SKM-1 treated with dmso at 0.1 percent for 144 hours (cell line): ENCODE data around the gene MZB1.
A peak's percentile ranks its signal among the peaks of the same experiment; 100 is the strongest.
"Not testable (repeated sequence)": the region's sequence is repeated elsewhere in the genome, so short reads cannot be mapped to it uniquely, and the experiment has no call there.

Source experiments
- DNase-seq: peaks from one replicate; lab custom pipeline; 2025; ENCODE audit not compliant: unreplicated experiment; lab: John Stamatoyannopoulos, UW

The MZB1 gene

DNA sequence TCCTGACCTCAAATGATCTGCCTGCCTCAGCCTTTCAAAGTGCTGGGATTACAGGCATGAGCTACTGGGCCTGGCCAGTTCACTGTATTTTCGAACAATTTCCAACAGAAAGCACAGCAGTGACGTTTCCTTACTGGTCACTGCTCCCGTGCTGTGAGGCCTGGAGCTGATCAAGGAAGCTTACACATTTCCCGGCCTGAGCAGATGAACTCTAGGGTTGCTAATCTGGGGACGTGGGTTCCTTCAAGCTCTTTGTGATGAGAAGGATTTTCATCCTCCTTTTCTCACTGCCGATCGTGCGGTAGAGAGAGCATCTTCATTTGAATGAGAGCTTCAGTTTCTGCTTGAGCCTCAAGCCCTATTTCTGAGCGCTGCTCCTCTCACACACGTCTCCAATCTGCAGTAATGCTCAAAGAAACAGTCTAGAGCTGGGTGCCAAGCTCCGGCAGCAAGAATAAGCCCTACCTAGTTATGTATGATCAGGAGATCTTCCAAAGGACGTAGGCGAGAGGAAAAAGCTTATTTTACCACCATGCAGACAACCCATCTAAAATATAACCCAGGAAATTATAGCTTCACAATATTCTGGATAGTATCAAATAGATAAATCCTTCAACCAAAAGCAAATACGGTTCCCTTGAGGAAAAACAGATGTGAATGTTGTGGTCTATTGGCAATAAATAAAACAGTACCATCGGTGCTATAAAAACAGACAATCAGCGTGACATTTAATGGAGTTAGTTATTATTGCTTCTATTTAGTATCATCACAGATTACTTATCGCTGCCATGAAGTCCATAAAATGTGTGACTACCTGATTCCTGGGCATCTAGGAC is 21.5 kb upstream of the MZB1 start:
- no peak for DNase-seq

DNA sequence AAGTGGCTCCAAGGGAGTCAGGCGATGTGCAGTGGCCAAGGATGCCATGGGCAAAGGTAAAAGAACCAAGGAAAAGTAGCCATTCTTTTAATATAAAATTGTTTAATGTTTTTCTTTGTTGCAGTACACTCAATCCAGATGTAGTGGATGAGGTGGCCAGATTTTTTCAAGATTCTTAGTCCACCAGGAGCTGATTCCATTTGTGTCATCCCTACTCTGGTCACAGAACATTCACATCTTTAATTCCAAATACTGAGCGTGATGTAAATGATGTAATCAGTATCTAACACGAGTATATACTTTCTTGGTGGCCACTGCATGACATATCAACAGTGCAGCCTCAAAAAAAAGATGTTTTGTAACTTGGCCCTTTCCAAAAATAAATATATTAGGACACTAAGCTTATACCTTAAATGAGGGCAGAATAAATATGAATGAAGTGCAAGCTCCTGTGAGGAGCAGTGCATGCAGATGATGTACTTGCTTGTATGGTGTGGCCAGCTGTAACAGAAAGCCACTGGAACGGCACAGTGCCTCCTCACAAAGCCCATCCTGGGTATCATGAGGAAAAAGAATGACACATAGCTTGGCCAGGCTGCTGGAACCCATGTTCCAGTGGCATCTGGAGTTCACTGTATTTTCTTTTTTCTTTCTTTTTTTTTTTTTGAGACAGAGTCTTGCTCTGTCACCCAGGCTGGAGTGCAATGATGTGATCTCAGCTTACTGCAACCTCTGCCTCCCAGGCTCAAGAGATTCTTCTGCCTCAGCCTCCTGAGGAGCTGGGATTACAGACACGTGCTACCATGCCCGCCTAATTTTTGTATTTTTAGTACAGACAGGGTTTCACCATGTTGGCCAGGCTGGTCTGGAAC is 20.6 kb upstream of the MZB1 start:
- DNase-seq = no peak

DNA sequence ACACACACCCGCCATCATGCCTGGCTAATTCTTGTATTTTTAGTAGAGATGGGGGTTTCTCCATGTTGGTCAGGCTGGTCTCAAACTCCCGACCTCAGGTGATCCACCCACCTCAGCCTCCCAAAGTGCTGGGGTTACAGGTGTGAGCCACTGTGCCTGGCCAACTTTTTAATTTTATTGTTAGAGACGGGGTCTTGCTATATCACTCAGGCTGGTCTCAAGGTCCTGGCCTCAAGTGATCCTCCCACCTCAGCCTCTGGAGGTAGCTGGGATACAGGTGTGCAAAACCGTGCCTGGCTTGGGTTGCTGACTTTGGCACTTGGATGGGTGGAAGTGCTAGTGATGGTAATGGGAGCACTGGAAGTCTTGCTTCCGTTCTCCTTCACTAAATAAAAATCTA is 19.4 kb upstream of the MZB1 start:
- not testable (repeated sequence) for DNase-seq

DNA sequence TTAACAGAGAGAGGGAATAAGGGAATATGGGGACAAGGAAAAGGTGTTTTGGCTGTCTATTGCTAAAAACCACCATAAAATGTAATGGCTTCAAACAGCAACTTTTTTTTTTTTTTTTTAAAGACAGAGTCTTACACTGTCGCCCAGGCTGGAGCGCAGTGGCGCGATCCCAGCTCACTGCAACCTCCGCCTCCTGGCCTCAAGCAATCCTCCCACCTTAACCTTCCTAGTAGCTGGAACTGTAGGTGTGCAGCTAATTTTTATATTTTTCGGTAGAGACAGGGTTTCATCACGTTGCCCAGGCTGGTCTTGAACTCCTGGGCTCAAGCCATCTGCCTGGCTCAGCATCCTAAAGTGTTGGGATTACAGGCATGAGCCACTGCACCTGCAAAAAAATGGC is 18.5 kb upstream of the MZB1 start:
- DNase-seq = no peak

DNA sequence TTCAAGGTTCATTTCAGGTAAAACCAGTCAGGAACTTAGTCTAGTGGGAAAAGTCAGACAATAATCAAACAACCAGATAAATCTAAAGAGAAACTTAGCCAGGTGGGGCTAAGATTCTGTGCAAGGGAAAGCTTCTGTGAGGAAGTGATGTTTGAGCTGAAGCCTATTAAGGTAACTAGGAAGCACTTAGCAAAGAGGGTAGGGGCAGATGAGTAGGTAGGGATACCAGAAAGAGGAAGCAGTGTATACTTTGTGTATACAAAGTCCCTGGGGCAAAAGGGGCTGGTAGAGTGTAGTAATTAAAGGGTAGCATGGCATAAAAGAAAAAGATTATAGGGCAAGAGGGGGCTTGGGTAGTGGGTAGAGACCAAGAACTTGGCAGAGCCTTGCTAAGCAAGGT is 17.8 kb upstream of the MZB1 start:
- peak; percentile 77 for DNase-seq

DNA sequence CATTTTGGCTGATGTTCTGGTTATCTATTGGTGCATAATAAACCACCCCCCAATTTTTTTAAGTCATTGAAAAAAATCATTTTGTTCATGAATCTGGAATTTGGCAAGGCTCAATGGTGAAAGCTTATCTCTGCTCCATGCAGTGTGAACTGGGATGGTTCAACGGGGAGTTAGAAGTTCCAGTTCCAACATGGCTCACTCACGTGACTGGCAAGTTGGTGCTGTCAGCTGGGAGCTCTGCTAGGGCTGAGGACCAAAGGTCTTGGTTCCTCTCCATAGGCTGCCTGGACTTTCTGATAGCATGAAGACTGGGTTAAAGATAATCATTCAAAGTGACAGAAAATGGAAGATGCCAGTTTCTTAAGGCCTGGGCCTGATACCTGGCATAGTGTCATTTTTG is 17.2 kb upstream of the MZB1 start:
- DNase-seq = no peak

DNA sequence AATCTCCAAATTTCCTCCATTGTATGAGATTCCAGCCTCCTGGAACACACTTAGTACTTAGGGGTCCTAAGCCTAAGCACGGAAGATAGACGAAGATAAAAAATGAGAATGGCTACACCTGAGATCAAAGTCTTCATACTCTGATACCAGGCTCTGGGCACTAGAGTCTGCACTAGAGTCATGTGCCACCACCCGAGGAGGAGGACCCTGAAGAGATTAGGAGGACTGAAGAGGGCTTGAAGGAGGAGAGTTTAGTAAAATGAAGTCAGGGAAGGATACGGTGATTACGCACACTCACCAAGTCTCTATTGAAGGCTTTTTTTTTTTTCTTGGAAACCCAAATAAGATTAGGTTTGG is 14.7 kb upstream of the MZB1 start:
- DNase-seq = no peak

DNA sequence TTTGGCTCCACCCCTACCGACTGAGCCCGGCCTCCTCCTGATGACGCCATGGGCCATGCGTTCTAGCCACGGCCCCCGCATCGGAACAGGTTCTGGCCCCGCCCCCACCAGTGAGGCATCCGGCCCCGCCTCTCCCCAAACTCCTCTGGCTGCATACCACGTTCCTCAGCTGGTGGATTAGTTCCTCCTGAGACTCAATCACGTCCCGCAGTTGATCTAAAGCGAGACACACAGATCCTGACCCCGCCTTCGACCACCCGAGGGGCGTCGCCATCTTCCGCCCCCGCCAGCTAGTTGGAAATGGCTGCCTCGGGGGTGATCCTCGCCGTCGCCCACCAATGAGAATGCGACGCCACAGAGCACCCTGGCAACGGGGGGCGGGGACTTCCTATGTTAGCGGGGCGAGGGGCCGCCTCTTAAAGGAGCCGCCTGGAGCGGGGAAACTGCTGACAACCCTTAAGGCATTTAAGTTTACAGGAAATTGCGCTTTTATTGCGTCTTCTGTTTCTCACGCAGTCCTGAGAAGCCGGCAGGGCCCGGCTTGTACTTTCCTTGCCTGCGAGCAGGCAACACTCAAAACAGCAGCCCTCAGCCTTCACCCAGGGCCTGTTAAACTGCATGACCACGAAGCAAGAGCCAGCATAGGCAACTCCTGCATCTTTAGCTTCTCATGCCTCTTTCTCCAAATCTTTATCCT is 14.2 kb upstream of the MZB1 start, which contains the start of gene SPATA24:
SPATA24 (minus strand) TSS at position 303 of the 697 bp plus-strand sequence; CDS start at position 274, 29 bp downstream.
- DNase-seq = peak; percentile 95

DNA sequence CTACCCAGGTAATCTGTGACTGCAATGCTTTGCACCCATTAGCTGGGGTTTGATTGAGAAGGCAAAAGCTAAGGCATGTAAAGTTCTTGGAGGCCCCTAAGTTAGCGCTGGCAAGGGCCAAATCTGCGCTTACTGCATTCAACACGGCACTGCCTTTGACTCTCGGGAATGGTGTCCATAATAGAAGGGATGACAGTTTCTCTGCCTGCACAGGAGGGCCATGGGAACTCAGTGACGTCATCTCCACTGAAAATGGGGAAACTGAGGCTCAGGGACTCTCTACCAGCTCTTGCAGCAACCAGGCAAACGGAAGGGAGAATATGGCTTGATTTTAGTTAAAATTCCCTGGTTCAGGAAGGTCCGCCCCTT is 13.7 kb upstream of the MZB1 start:
- no peak for DNase-seq

DNA sequence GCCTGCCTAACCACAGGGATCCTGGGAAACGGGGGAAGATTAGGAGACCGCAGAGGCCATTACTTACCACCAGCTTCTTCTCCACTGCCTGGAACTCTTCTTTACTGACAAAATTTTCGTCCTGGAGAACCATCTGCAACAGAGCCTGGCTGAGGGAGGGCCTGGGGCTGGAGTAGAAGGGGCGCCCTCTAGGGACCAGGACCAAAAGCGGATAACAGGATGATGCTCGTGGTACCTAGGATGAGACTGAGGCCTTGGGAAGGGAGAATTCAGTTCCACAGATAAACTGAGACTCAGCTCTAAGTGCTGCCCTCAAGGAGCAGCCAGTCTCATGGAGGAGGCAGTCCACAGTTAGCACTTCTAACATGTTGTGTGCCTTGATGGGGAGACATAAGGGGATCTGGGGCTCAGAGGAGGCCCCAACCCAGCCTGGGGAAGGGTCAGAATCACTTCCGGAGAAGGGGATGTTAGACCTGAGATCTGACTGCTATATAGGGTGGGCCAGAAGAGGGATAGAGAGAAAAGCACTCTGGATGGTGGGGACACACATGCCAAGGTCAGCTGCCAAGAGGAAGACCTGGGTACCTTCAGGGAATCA is 12.9 kb upstream of the MZB1 start:
- peak; percentile 43 for DNase-seq

DNA sequence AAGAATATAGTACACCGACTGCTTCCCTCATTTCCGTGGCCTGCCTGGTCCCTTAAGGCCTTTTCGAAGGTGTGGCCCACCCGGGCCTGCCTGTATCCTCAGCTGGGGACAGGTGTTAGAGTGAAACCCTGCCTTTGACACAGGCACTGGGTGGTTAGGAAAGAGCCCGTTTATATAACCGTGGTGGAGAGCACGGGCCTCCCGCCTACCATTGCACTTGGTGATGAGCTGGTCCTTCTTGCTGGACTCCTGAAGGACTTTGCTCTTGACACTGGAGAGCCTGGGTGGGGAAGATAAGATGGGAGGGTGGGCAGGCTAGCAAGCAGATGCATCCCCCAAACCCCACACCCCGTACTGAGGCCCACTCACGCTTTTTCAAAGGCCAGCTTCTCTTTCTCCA is 11.8 kb upstream of the MZB1 start:
- DNase-seq = no peak

DNA sequence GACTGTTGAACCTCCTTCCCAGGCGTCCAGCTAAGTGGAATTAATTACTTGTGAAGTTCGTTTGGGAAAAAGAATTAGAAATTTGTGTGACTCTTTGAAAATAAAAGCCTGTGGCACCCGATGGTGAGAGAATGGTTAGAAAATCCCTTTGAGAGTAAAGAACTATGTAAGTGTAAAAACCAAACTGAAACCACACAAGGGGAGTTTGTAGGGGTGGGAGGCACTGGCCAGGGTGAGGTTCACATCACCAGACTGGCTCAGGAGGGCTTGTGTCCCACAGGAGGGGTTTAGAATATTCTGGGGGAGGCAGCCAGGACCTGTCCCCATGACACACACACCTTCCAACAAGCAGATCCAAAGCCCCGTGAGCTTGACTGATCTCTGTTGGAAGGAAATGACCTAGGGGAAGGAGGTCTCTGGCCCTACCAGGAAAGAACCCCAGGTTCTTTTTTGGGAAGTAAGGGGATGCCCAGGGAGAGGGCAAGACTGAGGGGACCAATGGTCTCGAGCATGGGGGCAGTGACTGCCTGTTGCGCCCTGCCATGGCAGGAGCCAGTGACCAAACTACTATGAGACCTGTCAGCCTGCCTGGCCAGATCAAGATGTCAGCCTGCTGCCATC is 9.9 kb upstream of the MZB1 start:
- DNase-seq = no peak

DNA sequence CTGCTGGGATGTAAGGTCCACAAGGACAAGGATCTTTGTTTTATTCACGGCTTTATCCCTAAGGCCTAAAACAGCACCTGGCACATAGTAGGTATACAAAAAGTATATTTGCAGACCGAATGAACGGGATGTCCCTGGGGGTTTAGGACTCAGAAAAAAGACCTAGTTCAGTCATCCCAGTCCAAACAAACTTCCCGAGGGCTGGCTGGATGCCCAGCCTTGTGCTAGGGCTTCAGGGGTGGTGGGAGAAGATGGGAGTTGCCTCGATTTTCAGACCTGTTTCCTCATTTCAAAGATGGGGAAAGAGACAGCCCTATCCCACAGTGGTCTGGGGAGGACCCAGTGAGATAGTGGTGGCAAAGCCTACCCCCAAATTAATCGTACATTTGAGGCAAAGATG is 8.2 kb upstream of the MZB1 start:
- DNase-seq = no peak

DNA sequence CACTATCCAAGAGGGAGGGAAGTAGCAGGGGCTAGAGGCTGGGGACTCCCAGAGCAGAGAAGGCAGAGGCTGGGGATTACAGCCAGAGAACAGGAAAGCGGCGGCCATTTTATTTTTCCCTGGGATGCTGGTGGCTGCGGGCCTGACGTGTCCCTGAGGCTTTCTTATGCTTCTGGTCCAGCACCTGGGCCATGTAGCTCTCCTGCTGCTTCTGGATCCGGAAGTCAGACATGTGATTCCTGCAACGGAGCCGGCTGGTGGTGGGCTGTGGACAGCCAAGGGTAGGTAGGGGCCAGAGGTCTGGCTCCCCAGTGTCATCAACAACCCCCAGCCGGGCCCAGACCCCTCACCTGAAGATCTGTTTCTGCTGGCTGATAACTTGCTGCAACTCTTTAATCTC is 7.0 kb upstream of the MZB1 start:
- no peak for DNase-seq

DNA sequence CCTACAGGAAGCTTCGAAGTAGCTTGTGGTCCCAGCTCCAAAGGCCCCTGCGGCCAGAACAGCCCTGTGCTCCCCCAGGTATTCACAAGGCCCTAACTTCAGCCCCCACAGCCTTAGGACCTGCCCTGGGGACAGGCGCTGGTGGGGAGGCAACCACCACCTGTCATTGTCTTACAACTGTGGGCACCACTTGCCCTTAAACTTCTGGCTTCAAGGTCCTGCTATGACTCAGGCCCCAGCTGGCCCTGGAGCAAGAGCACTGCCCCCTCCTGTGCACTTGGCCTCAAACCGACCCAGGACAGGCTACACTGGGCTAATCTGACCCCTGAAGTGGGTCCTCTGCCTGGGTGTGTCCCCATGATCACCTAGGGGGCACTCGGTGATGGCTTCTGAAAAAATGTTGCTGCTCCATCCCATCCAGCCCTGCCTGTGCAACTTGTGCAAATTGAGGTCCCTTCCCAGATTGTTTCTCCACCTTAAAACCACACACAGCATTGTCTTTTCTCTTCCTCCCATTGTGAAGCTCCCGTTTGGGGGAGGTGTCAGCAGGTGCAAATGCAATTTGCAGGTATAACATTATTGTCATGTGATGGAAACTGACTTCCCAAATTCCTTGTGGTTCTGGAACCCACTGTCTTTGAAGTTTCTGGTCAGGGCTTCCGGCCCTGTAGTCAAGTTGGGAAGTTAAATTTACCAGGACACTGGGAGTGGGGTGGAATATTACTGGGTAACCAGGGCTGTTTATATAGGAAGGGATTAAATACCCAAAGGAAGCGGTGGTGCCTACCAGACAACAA is 6.3 kb upstream of the MZB1 start:
- no peak for DNase-seq

DNA sequence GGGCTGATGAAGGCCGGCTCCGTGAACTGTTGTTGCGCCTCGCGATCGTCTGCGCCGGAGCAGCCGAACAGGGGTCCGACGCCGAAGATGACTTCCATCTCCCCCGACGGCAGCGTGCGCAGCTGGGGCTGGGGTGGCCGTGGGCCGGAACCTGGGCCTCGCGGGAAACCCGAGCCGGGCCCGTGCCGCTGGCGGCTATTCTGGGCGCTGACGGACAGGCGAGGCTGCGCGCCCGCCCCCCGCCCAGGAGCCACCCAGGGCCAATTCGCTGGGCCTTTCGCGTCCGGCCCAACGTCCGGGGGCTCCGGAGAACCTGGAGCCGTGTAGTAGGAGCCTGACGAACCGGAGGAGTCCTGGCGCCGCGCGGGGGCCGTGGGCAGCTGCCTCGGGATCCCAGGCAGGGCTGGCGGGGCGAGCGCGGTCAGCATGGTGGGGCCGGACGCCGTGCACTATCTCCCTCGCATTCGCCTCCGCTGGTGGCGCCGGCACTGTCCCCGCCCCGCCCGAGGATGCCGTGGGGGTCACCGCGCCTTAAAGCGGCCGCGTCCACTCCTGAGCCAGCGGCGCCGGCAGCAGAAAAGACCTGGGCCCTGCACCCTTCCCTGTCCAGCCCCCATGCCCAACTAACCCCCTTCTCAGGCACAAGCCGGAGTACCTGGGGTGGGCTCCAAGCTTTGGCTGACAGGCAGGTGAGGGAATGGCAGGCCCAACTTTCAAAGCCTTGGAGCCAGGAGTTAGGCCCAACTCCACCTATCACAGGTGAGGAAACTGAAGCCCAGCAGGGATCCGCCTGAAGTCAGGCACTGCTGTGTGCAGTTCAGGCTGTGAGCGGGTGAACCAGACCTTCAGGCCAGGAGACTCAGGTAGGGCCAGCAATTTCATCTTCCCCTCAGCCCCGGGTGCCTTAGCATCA is 5.2 kb upstream of the MZB1 start, which contains the start of gene PROB1:
PROB1 (minus strand) TSS at position 451 of the 913 bp plus-strand sequence; CDS start at position 428, 23 bp downstream.
- DNase-seq = no peak

DNA sequence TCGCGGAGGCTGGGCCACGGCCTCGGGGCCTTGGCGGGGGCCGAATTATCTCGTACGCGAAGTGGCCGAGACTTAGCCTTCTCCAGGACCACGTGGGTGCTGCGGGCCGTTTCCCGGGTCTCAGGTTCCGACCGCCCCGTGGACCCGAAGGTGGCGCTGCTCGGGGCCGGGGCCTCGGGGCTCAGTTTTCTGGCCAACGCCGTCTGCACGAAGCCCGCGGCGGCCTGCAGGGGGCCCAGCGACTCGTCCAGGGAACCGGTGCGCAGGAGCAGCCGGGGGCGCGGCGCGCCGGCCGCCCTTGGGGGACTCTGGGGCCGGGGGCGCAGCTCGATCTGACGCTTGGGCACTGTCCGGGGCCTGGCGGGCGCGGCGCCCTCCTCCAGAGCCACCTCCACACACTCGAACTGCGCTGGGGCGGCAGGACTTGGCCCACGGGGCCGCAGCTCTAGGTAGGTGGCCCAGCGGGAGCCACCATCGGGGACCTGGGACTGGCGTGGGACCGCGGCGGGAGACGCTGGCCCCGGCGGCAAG is 4.5 kb upstream of the MZB1 start:
- DNase-seq = peak; percentile 20

DNA sequence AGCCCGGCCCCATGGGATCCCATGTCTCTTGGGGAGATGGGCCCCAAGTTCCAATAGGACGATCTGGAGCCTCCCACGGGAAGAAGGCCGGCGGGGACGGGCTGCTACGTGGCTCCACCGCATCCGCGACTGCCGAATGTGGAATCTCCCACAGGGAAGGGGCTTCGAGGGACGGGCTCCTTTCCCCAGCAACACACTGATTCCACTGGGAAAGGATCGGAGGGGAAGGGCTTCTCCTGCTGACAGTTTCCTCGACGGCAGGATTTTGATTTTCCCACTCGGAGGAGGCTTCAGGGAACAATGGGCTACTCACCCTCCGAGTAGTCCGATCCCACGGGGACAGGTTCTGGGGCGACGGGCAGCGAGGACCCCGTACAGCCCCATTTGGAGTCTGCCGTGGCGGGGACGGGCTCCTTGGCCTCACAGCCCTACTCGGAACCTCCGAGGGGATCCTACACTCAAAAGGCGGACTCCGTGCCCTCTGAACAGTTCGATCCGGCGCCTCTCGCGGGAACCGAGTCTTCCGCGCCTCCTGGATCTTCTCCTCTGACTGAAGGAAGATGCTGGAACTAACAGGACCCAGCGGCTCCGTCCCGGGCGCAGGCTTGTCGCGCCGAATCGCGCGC is 3.9 kb upstream of the MZB1 start:
- no peak for DNase-seq
